ENCODE data around the gene MYO1C. TPM values are rescaled to one million over a fixed set of nuclear protein-coding genes. Genes with fewer than 3 reads are reported as not detected.

The MYO1C gene
- polyA plus RNA-seq, 1 experiment: 321 TPM

- Histone ChIP-seq H3K27me3 (ENCODE audit: control insufficient read depth, insufficient read depth, low read length) (no peaks in the 10 kb centered on the region), H3K36me3 (ENCODE audit: control insufficient read depth, insufficient read depth, low read length) (peaks cover 18% of the 10 kb centered on the region), H3K4me3 (ENCODE audit: low read depth, low read length) (no peak overlapping the region)
- no peak for TF ChIP-seq CTCF (IDR thresholded peaks at IDR 0.05; ENCODE audit: insufficient read depth, low read depth, low read length)
- CTCF ChIA-PET: interaction anchor here (1.0 kb wide), 1 partner anchor 96 kb away, joined by 3 read pairs; no protein-coding TSS in a partner anchor
- DNase-seq (ENCODE audit: low read depth): no peak
- POLR2A ChIA-PET: interaction anchor here (0.6 kb wide), 1 partner anchor 18 kb away, joined by 3 read pairs; no protein-coding TSS in a partner anchor
Measured at GRCh38 chr17:1461198-1461944, 31.1 kb downstream of the MYO1C start.

DNA sequence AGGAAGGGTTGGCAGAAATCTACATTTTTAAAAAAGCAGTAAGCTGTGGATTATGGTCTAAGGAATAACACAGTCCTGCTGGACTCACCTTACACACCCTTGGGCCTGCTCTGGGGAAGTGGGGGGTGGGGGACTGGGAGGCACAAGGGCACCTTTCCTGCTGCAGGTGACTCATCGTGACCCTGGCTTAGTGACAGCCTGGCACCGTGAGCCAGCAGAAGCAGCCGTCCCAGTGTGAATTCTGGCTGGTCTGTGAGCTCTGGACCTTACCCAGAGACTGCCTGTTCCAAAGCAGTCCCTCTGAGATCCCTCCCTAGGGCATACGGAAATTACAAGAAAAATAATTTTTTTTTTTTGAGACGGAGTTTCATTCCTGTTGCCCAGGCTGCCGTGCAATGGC, 32.3 kb downstream of the MYO1C start:
- CTCF ChIA-PET: interaction anchor here (1.6 kb wide), 2 partner anchors 55 to 95 kb away, joined by 4 to 5 read pairs; no protein-coding TSS in a partner anchor
- POLR2A ChIA-PET: interaction anchor here (0.6 kb wide), 1 partner anchor 19 kb away, joined by 3 read pairs; no protein-coding TSS in a partner anchor
- DNase-seq (ENCODE audit: low read depth): no peak
- Histone ChIP-seq H3K4me3 (ENCODE audit: low read depth, low read length) (no peak overlapping the region), H3K36me3 (ENCODE audit: control insufficient read depth, insufficient read depth, low read length) (peaks cover 12% of the 10 kb centered on the region), H3K27me3 (ENCODE audit: control insufficient read depth, insufficient read depth, low read length) (no peaks in the 10 kb centered on the region)
- no peak for TF ChIP-seq CTCF (IDR thresholded peaks at IDR 0.05; ENCODE audit: insufficient read depth, low read depth, low read length)

DNA sequence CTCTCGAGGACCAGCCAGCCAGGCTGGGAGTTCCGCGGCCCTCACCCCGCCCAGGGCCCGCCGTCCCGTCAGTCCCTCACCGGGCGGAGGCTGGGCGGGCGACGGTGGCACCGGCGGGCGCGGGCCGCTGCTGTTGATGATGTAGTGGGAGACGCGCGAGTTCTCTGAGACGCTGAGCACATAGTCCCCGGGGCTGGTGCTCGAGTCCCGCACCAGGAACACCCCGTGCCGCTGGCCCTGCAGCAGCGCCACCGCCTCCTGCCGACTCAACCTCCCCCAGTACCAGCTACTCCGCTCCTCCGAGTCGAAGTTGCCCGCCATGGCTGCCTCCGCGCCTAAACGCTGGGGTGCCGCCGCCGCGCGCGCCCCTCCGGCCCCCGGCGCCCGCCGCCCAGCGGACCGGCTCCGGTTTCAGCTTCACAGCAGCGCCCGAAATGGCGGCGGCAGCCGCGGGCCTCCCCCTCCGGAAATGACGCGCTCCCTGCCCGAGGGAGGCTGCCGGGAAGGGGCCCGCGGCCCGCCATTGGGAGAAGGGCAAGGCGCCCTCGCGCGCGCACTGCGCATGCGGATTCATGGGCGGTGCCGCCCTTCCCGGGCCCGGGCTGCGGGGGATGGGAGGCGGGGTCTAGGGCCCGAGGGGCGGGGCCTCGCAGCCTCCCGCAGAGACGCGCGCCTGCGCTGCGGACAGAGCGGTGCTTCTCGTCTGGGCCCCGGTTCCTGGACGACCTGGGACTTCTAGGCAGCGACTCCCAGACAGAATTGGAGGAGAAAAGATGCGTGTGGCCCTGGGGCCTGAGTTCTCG, 36.5 kb downstream of the MYO1C start, which contains the start of gene CRK:
Gene CRK (minus strand): TSS at position 436 of the 803 bp plus-strand sequence. CDS start 115 bp downstream, at position 321.
- ChIA-PET CTCF (interaction anchor here (1.1 to 1.4 kb wide), 3 partner anchors 15 to 91 kb away, joined by 3 to 5 read pairs (median 4); no protein-coding TSS in a partner anchor), POLR2A (no interaction called here)
- no peak for TF ChIP-seq CTCF (IDR thresholded peaks at IDR 0.05; ENCODE audit: insufficient read depth, low read depth, low read length)
- Histone ChIP-seq H3K4me3 (ENCODE audit: low read depth, low read length) (peak within 1 kb of the TSS; percentile 81), H3K36me3 (ENCODE audit: control insufficient read depth, insufficient read depth, low read length) (peaks cover 1% of the 10 kb centered on the region; the same call in 1 of the 2 replicates), H3K27me3 (ENCODE audit: control insufficient read depth, insufficient read depth, low read length) (no peaks in the 10 kb centered on the region)
- peak; percentile 65 for DNase-seq (ENCODE audit: low read depth)

GRCh38 chr17:1455291-1455796, 37.1 kb downstream of the MYO1C start:
- Histone ChIP-seq H3K36me3 (ENCODE audit: control insufficient read depth, insufficient read depth, low read length) (peaks cover 1% of the 10 kb centered on the region; the same call in 1 of the 2 replicates), H3K4me3 (ENCODE audit: low read depth, low read length) (peak overlapping the region; percentile 81), H3K27me3 (ENCODE audit: control insufficient read depth, insufficient read depth, low read length) (no peaks in the 10 kb centered on the region)
- POLR2A ChIA-PET: no interaction called here
- no peak for DNase-seq (ENCODE audit: low read depth)
- CTCF ChIA-PET: interaction anchor here (1.1 kb wide), 1 partner anchor 14 kb away, joined by 3 read pairs; no protein-coding TSS in a partner anchor
- TF ChIP-seq CTCF (IDR thresholded peaks at IDR 0.05; ENCODE audit: insufficient read depth, low read depth, low read length): peak; percentile 82

Measured in BJ (cell line).